HG02610 (cell line): ENCODE data around the gene APOB.

Experiments used
- ATAC-seq: cut with Tn5 transposase; IDR thresholded peaks from one replicate; pipeline ENCODE4 v1.9.1; 2021; ENCODE audit warnings: mild to moderate bottlenecking, moderate library complexity; ENCODE audit not compliant: unreplicated experiment

The APOB gene

GRCh38 chr2:21006423-21007128 lies 37.3 kb downstream of the APOB start:
- ATAC-seq, result no peak

GRCh38 chr2:21005700-21006422 lies 38.0 kb downstream of the APOB start:
- no peak for ATAC-seq

GRCh38 chr2:21005111-21005699 lies 38.7 kb downstream of the APOB start:
- no peak for ATAC-seq

- no peak for ATAC-seq
Measured at GRCh38 chr2:21004181-21004572, 39.7 kb downstream of the APOB start.

- ATAC-seq, result no peak
Measured at GRCh38 chr2:21003572-21004180, 40.2 kb downstream of the APOB start.

- no peak for ATAC-seq
Measured at GRCh38 chr2:21002814-21003192, 41.1 kb downstream of the APOB start.

- no peak for ATAC-seq
Measured at GRCh38 chr2:21001988-21002813, 41.7 kb downstream of the APOB start.

GRCh38 chr2:21001225-21001946 lies 42.5 kb downstream of the APOB start:
- no peak for ATAC-seq

GRCh38 chr2:20999906-21000645 lies 43.8 kb downstream of the APOB start:
- ATAC-seq, result no peak

- ATAC-seq, result no peak
Measured at GRCh38 chr2:20998972-20999905, 44.6 kb downstream of the APOB start.

GRCh38 chr2:20997953-20998722 lies 45.7 kb downstream of the APOB start:
- no peak for ATAC-seq

GRCh38 chr2:20994130-20994529 lies 49.7 kb downstream of the APOB start:
- peak; percentile 74 for ATAC-seq

GRCh38 chr2:20992201-20992711 lies 51.6 kb downstream of the APOB start:
- ATAC-seq, result no peak

GRCh38 chr2:20990442-20991430 lies 53.1 kb downstream of the APOB start:
- no peak for ATAC-seq

GRCh38 chr2:20989404-20989803 lies 54.5 kb downstream of the APOB start:
- ATAC-seq, result no peak

- no peak for ATAC-seq
Measured at GRCh38 chr2:20988905-20989304, 55.0 kb downstream of the APOB start.
